DMS153 treated with DMSO at 0.1 percent for 48 hours (cell line): Measurements from ENCODE around the gene CBFA2T2.

ENCODE experiments used
- DNase-seq: peaks from one replicate; lab custom pipeline; 2025; ENCODE audit not compliant: unreplicated experiment; lab: John Stamatoyannopoulos, UW

CBFA2T2 gene

DNA sequence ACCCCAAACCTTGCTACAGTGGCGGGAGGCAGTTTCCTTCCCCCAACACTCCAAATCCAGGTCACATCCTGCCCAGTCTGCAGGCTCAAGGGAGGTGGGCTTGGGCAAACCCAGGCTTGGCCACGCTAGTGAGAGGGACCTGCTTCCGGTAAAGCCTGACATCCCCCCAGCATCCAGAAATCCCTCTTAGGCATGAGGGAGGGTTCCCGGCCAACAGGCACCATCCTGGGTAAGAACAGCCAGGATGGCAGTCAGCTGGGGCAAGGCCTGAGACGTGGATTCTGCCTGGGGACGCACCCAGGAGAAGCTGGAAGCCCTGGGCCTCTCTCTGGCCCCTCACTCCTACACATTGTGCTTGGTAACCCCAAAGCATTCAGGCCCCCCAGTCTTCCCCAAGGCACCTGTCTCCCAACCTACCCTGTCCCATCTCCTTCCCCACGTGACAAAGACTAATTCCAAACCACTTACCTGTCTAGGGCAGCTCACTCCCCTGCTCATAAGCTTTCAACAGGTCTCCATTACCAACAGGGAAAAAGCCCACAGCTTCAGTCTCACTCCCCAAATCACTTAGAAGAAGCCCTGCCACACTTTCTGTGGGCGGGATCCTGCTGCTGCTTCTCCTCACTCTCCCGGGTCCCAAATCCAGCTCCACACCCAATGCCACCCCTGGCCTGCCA, 174.3 kb downstream of the CBFA2T2 start:
- no peak for DNase-seq

DNA sequence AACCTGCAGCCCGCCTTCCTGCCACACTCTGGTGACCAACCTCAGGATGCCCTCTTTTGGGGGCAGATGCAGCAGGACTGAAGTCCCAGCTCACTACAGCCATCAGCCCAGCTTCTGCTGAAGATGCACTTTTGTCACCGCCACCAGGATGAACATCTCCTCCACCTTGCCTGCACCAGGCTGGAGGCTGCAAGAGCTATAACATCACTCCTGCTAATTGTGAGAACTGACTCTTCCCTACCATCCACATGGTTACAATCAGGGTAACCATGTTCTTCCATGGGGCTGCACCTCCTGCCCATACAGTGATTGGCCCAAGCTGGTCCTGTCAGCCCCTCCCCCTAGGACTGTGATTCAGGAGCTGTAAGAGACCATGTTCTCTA, 174.9 kb downstream of the CBFA2T2 start:
- no peak for DNase-seq

DNA sequence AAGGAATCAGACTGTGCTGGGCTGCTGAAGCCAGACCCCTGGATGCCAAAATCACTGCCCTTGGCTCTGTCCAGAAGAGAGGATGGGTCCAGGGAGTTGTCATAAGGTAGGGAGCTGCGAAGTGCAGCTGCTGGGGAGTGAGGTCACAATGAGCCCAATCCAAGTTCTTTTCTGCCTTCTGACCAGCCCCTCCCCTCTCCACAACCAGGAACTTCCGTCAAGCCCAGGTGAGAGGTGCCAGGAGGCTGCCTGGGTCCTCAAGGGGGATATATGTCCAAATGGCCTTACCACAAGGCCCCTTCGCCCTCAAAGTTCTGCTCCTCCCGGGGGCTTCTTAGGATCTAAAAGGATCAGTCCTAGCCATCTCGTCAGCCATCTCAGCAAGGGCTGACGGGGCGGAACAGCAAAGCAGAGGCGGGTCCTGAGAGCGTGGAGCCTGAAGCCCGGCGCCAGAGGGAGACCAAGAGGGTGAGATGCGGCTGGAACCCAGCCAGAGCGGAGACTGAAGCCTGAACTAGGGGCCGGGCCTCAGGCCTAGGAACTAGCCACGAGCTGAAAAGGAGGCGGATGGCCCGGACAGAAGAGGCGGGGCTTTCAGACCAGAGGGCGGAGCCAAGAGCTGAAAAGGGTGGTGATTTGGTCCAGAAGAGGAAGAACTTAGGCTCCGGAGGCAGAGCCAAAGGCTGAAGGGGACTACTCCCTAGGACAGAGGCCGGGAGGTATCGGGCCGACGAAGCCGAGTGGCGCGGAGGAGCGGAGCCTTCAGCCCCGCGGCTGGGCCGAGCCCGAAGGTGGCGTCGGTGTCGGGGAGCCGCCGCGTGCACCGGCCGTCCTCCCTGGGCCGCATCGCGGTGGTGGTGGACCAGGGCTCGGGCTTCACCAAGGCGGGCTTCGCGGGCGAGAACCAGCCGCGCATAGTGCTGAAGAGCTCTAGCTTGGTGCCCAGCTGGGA, 176.7 kb downstream of the CBFA2T2 start, which contains the start of gene ACTL10:
Gene ACTL10, plus strand, starts transcription at position 651 of the 952 bp plus-strand sequence. CDS start 555 bp downstream, outside the sequence.
- DNase-seq: peak; percentile 97

DNA sequence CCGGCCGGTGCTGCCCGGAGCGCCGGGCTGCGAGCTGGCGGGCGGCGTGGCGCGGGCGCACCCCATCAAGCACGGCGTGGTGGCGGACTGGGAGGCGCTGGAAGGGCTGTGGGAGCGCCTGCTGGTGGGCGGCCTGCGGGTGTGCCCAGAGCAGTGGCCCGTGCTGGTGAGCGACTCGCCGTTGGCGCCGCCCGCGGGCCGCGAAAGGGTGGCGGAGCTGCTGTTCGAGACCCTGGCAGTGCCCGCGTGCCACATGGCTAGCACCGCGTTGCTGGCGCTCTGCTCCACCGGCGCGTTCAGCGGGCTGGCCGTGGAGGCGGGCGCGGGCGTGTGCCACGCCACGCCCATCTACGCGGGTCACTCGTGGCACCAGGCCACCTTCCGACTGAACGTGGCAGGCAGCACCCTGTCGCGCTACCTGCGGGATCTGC, 177.4 kb downstream of the CBFA2T2 start:
- no peak for DNase-seq

DNA sequence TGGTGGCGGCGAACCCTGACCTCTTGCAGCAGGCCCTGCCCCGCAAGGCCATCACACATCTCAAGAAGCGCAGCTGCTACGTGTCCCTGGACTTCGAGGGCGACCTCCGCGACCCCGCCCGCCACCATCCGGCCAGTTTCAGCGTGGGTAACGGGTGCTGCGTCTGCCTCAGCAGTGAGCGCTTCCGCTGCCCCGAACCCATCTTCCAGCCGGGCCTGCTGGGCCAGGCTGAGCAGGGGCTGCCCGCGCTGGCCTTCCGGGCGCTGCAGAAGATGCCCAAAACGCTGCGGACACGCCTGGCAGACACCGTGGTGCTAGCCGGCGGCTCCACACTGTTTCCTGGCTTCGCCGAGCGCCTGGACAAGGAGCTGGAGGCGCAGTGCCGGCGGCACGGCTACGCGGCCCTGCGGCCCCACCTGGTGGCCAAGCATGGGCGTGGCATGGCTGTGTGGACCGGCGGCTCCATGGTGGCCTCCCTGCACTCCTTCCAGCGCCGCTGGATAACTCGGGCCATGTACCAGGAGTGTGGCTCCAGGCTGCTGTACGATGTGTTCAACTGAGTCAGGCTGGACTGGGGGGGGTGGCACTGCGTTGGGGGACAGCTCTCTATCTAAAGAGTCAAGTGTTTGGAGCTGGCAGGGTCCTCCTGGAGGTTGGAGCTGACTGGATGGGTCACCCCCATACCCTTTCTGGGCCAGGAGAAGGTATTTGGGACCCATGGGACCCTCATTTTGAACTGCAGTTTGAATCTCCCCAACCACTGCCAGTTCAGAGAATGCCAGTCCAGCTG, 178.0 kb downstream of the CBFA2T2 start:
- peak; percentile 32 for DNase-seq

DNA sequence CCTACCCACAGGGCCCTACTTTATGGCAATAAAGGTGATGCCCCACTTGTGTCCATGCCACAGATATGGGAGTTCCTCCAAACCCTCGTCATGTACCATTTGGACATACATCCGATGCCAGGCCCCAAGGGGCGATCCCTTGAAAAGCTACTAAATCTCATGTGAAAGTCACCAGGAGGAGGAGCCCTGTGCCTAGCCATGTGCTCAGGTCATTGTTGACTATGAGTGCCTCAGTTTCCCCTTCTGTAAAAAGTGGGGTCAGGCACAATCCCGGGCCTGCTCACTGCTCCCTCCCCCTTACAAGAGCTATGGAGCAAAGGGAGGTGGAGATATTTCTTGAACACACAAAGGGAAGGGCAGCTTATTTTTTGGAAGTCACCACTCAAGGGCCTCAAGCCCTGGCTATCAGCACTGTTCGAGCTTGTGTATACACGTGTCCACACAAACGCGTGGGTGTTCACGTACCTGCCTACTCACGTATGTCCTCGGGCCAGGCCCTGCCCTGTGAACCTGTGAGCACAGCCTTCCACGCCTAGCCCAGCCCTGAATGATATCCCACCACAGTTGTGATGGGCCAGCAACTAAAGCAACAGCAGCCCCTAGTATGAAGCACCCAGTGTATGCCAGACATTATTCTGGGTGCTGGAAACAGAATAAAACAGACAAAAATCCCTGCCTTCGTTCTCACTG, 178.7 kb downstream of the CBFA2T2 start:
- no peak for DNase-seq

DNA sequence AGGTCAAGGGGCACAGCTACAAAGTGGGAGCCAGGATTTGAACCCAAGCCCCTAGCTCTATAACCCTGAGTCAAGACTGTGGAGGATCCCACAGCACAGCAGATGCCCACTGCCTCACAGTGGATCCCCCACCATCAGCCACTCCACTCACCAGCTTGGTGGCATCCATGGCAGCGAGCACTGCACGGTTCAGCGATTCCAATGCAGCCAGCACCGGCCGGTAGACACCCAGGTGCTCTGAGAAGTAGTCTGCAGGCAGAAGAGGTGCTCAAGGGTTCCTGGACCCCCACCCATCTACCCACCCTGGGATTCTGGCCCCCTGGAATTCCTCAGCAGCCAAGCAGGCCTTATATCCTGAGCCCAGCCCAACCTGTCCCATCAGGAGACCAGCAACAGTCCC, 179.3 kb downstream of the CBFA2T2 start:
- DNase-seq: no peak

DNA sequence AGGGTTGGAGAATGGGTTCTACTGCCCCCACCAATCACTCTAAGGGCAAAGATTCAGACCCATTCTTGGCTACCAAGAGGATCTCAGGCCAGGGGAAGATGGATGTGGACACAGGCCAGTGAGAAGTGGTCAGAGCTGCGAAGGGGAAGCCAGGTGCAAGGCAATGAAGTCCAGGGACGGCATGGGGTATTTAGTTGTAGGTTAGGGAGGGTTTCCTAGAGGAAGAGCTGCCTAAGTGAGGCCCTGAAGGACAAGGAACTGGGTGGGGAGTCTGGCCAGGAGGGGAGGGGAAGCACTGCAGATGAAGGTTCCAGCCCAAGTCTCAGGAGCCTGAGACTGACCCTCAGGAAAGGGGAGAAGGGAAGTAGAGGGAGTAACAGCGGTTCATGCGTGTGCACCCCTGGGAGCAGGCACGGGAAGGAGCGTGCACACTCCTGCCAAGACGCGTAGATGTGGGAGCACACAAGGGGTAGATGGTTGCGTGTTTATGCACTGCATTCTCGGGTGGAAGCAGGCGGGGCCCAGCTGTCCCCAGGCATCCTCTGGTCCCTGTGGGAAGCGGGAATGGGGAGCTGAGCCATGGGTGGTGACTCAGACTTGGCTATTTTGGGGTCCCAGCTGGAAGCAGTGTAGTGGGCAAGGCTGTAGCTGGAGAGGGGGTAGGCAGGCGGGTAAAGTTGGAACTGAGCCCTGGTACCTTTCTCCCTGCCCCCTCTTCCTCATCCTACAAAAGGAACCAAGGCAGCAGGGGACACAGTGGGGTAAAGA, 180.2 kb downstream of the CBFA2T2 start:
- DNase-seq: no peak

DNA sequence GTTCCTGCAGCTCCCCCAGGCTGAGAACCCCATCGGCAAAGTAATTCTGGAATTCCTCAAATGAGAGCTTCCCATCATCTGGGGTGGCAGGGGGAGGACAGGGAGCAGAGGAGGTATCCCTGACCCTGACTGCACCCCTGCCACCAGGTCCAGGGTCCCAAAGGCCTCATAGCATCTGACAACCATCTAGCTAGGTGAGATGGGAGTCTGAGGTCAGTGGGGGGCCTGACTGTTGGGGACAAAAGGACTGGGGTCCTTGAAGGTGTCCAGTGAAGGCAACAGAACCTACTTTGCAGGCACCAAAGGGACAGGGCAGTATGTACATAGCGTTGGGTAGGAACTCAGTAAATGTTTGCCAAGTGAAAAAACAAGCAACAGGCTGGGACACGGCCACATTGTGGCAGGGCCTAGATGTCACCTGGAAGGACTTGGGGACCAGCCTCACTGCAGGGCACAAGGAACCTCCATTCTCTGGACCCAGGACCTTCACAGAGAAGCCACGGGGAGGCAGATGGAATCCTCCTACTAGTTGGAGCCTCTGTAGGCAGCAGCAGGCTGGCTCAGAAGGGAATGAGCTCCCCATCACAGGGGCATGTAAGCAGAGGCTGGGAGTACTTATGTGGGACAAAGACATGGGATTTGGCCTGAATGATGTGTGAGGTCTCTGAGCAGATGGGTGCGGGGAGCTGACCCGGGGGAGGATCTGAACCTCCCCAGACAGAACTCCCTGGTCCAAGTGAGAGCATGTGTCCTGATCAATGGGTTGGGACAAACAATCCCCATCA, 181.0 kb downstream of the CBFA2T2 start:
- DNase-seq: no peak

DNA sequence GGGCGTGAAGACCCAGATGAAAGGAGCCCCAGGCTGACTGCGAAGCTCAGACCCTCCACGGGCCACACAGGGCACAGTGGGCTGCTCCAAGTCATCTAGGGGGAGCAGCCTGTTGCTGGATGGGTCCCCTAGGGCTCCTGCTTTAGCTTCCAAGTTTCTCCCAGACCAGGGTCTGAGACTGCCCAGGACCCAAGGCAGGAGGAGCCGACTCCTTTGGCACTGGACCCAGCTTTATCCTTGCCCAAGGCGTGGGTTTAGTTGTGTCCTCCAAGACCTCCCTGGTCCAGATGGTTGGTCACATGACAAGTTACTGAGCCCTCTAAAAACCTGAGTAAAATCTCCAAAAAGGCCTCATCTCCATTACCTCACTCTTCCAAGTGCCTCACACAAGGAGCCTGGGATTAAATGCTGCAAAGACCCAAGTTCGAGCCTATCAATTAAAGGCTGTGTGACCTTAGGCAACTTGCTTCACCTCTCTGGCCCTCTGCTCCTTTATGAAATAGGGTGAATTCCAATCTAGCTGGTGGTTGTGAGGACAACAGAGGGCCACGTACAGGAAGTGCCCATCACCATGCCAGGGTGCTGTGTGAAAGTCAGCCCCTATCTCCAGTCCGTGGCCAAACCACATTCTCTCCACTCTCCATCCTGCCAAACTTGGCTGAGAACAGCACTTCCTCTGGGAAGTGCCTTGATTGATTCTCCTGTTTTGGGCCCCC, 181.8 kb downstream of the CBFA2T2 start:
- DNase-seq: no peak

DNA sequence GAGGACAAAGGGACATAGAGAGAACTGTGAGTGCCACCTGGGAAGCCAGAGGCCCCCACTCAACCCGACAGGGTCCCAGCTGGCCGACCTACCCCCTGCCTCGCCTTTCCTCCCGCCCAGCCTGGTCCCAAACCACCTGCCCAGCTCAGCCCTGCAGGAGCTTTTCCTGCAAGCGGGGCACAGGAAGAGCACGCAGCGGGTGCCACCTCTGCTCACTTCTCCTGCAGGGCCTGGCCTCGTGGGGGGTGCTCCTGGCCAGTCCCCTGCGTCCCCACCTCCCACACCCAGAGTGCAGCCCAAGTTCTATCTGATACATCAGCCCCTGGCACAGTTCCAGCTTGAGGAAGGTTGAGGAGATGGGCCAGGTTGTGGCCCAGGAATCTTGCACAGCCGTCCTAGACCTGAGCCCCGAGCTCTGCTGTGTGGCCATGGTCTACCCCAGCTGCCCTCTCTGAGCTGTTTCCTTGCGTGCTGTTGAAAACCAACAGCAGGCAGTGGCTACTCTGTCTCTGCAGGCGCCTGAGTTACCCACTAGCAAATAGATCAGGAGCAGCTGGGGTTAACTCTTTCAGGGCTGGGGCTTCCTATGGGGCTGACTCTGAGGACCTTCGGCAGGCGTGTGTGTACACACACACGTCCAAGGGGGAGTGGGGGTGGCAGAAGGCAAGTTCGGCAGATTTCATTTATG, 182.7 kb downstream of the CBFA2T2 start:
- no peak for DNase-seq

DNA sequence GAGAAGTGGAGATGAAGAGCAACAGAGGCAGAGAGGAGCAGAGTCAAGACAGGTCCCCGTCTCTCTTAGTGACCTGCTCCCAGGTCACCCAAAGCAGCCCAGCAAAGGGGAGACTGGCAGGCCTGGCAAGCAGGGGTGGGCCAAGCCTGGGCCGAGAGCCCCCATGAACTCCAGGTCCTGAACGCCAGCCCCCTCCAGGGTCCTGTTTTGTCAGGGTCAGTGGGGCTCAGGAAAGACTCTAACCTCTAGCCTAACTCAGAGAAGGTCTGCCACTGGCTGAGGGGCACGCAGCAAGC, 183.2 kb downstream of the CBFA2T2 start:
- DNase-seq: no peak

DNA sequence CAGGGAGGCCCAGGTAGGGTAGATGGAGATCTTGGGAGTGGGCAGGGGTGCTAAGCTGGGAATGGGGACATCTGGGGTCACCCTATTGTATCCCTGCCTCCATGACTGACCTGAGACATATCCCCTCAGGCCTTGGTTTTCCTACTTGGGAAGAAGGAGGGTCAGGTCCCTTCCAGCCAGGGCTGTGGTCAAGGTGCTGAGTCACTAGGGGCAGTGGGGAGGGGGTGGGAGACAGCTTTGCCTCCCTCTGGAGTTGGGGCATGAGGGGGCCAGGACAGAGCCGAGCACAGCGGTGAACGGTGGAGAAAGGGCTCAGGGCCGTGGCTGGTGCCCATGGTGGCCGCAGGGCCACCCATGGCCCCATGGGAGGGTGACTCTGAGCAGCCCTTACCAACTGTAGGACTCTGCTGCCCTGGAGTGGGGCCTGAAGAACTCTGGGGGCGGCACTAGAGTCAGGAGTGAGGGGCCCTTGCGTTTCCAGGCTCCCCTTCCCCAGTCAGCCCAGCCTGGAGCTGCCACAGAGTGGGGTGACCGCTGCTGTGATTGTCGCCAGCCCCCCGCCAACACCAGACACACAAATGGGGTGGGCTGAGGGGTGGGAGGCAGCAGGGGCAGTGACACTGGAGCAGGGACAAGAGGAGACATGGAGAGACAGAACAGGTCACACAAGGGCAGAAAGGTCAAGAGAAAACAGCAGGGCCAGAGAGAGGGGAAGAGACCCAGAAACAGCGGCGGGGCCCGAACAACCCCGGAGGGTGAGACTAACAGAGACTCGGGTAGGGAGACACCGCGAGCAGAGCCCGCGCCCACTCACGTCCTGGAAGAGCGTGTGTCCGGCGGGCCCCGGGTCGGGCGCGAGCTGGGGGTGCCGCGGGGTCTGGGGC, 183.8 kb downstream of the CBFA2T2 start:
- no peak for DNase-seq

DNA sequence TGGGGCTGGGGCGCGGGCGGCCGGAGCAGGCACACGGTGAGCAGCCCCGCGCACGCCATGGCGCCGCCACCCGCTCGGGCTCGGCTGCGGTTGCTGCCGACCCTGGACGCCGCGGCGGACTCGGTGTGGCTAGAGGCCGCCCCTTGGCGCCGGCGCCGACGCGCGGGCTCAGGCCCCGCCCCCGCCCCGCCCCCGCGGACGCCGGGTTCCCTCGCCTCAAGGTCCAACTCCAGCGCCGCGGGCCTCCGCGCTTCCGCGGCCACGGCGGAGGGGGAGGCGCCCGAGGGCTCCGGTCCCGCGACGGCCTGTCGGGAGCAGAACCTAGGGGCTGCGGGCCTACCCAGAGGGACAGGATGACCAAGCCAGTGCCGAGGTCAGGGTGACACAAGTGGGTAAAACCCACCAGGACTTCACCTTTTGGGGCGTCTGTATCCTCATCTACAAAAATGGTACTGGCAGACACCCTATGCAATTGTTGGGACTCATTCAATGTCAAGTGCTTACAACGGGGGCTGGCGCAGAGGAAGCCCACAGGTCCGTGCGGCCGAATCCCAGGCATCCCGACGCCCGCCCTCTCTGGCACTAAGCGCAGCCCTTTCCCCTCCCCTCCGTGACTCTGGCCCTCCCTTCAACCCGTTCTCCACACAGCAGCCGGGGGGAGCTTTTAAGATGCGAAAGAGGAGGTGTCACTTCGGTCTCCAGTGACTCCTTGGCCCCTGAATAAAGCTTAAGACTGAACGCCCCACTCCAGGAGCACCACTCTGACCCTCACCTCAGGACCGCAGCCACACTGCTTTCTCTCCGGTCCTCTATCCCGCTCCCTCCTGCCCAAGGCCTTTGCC, 184.6 kb downstream of the CBFA2T2 start, which contains the start of gene NECAB3:
Gene NECAB3, minus strand, starts transcription at position 135 of the 842 bp plus-strand sequence. Its CDS starts 76 bp downstream, at position 59.
- peak; percentile 46 for DNase-seq

DNA sequence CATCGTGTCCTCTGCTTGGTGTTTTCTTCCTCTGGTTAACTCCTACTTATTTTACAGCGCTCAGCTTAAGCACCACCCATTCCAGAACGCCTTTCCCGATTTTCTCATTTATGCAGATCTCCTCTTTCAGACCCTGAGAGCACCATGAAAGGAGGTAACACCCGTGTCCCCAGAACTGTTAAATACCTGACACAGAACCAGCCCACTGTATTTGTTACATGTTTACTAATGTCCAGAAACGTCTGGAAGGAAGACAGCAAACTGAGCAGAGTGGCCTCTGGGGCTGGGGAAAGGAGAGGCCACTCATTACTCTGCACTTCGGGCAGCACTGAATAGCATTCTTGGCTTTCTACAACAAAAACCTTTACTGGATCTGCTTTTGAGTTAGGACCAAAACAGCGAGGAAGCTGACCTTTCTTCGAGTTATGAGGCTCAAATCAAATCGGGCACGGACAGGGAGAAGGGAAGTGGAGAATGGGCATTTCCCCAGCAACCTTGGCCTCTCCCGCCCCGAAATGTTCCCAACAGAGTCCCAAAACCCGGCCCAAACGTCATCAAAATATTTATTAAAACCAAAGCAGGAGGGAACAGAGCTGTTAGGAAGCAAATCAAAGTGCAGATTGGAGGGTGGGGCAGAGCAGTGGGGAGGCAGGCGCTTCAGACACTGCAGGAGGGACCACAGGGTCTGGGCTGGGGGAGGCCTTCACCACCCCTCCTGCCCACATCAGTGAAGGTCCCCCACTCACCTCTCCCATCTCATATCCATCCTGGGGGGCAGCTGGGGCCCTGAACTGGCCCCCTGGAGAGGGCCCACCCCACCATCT, 185.5 kb downstream of the CBFA2T2 start:
- DNase-seq: peak; percentile 40
